ENCODE measurements around the gene HOXD9. TPM values are rescaled to one million over a fixed set of nuclear protein-coding genes. Genes with fewer than 3 reads are reported as not detected.

Gene HOXD9
- polyA plus RNA-seq, 1 donor from 2014 or later, result not detected

GRCh38 chr2:176098366-176099158 lies 24.0 kb upstream of the HOXD9 start:
- TF ChIP-seq EZH2 (IDR thresholded peaks at IDR 0.05; ENCODE audit: borderline replicate concordance, insufficient read depth, low read length, poor library complexity, severe bottlenecking) (no peak), EP300 (conservative IDR thresholded peaks at IDR 0.05; ENCODE audit: poor library complexity, severe bottlenecking) (no peak), CTCF (IDR thresholded peaks at IDR 0.05; ENCODE audit: poor library complexity, severe bottlenecking) (no peak), SMC3 (conservative IDR thresholded peaks at IDR 0.05; ENCODE audit: poor library complexity) (no peak), REST (IDR thresholded peaks at IDR 0.05; ENCODE audit: borderline replicate concordance) (no peak), TAF1 (IDR thresholded peaks at IDR 0.05; ENCODE audit: low read depth) (no peak), POLR2AphosphoS5 (IDR thresholded peaks at IDR 0.05) (no peak), RAD21 (conservative IDR thresholded peaks at IDR 0.05) (no peak), MXI1 (conservative IDR thresholded peaks at IDR 0.05; ENCODE audit: poor library complexity, severe bottlenecking) (no peak)

GRCh38 chr2:176099159-176099727 lies 23.3 kb upstream of the HOXD9 start:
- no peak overlapping the region for H3K4me3 ChIP-seq (ENCODE audit: low read length)

More at GRCh38 chr2:176098366-176099158, 24.0 kb upstream of the HOXD9 start:
- Histone ChIP-seq H3K36me3 (ENCODE audit: insufficient read depth, low read length) (no peaks in the 10 kb centered on the region), H3K4me2 (ENCODE audit: low read length) (no peak overlapping the region), H3F3A (ENCODE audit: insufficient read depth, low read length, poor library complexity, severe bottlenecking) (no peaks in the 10 kb centered on the region), H3K4me3 (ENCODE audit: low read length) (no peak overlapping the region), H2AFZ (ENCODE audit: low read depth, low read length) (no peak overlapping the region), H4K20me1 (ENCODE audit: insufficient read depth) (no peaks in the 10 kb centered on the region), H3K9me3 (ENCODE audit: low read length) (peaks cover 7% of the 10 kb centered on the region), H3K27ac (ENCODE audit: low read length) (no peak overlapping the region), H3K9me2 (ENCODE audit: insufficient read depth, low read length) (no peaks in the 10 kb centered on the region), H3K27me3 (ENCODE audit: insufficient read depth, low read depth, low read length) (peaks cover 100% of the 10 kb centered on the region), H3K79me2 (replicated peaks; ENCODE audit: insufficient read depth, low read length) (no peaks in the 10 kb centered on the region), H3K9ac (ENCODE audit: low read length) (no peak overlapping the region)

More at GRCh38 chr2:176099159-176099727, 23.3 kb upstream of the HOXD9 start:
- H3K9ac ChIP-seq (ENCODE audit: low read length), result no peak overlapping the region
- H3K27ac ChIP-seq (ENCODE audit: low read length), result no peak overlapping the region
- H3K9me3 ChIP-seq (ENCODE audit: low read length), result peaks cover 7% of the 10 kb centered on the region
- H3K27me3 ChIP-seq (ENCODE audit: insufficient read depth, low read depth, low read length), result peaks cover 100% of the 10 kb centered on the region
- no peak overlapping the region for H2AFZ ChIP-seq (ENCODE audit: low read depth, low read length)
- H3K4me2 ChIP-seq (ENCODE audit: low read length), result no peak overlapping the region
- H4K20me1 ChIP-seq (ENCODE audit: insufficient read depth), result no peaks in the 10 kb centered on the region
- no peaks in the 10 kb centered on the region for H3K79me2 ChIP-seq (replicated peaks; ENCODE audit: insufficient read depth, low read length)
- H3K9me2 ChIP-seq (ENCODE audit: insufficient read depth, low read length), result no peaks in the 10 kb centered on the region
- no peaks in the 10 kb centered on the region for H3K36me3 ChIP-seq (ENCODE audit: insufficient read depth, low read length)
- no peaks in the 10 kb centered on the region for H3F3A ChIP-seq (ENCODE audit: insufficient read depth, low read length, poor library complexity, severe bottlenecking)
- no peak for TF ChIP-seq EP300 (conservative IDR thresholded peaks at IDR 0.05; ENCODE audit: poor library complexity, severe bottlenecking)
- TF ChIP-seq SMC3 (conservative IDR thresholded peaks at IDR 0.05; ENCODE audit: poor library complexity), result no peak
- peak; percentile 24 for TF ChIP-seq EZH2 (IDR thresholded peaks at IDR 0.05; ENCODE audit: borderline replicate concordance, insufficient read depth, low read length, poor library complexity, severe bottlenecking)

Data from neural cell (in vitro differentiated cells).